ENCODE results near the gene TTC33. TPM values are rescaled to one million over a fixed set of nuclear protein-coding genes. Genes with fewer than 3 reads are reported as not detected.
"Not testable (repeated sequence)": the region's sequence is repeated elsewhere in the genome, so short reads cannot be mapped to it uniquely, and the experiment has no call there.

The TTC33 gene
- total RNA-seq, 1 donor from 2014 or later: 14.8 TPM

DNA sequence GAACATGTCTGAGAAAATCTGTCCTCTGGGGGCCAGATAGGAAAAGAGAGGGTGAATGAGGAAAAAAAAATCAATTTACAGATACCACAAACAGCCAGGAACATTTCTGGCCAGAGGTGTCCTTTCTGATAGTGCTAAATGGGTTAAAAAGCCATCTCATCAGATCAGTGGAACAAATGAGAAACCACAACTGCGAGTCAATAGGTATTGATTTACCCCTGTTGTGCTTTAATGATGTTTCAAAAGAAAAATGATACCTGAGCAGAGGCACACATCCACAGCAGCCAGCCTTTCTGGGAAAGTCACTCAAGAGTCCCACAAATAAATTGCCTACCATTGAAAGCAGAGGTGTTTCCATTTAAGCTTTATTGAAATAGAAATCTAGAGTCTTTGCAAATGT is 155.4 kb downstream of the TTC33 start:
- intact Hi-C loops (cut with micrococcal nuclease): no loop called here
- DNase-seq: no peak
- ATAC-seq: no peak

GRCh38 chr5:40599676-40600075 is 156.1 kb downstream of the TTC33 start:
- ATAC-seq: no peak
- DNase-seq: no peak
- intact Hi-C loops (cut with micrococcal nuclease): no loop called here

DNA sequence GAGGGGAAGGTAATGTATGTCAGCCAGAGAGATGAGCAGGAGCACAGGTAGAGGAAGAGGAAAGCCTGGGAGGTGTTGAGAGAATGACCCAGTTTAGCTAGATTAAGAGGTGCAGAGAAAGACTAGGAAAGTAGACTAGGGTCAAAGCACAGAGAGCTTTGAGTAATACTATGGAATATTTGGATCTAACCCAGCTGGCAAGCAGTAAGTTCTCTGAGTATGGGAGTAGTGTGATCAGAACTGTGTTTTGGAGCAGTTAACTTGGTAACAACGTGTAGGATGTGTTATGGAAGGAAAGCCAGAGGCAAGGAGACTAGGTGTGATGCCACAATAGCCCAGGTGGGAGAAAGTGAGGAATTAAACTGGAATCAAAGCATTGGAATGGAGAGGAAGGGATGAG is 160.9 kb downstream of the TTC33 start:
- intact Hi-C loops (cut with micrococcal nuclease): no loop called here
- DNase-seq: no peak
- ATAC-seq: no peak

DNA sequence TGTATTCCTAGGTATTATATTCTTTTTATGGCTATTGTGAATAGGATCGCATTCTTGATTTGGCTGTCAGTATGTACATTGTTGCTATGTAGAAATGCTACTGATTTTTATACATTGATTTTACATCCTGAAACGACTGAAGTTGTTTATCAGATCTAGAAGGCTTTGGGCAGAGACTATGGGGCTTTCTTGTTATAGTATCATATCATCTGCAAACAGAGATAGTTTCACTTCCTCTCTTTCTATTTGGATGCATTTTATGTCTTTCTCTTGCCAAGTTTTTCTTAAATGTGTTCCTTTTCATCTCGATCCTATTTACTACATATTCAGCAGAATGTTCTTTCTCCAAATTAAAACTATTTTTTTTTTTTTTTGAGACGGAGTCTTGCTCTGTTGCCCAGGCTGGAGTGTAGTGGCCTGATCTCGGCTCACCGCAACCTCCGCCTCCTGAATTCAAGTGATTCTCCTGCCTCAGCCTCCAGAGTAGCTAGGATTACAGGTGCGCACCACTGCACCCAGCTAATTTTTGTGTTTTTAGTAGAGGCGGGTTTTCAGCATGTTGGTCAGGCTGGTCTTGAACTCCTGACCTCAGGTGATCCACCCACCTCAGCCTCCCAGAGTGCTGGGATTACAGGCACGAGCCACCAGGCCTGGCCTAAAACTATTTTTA is 163.9 kb downstream of the TTC33 start:
- ATAC-seq; intact Hi-C loops (cut with micrococcal nuclease); DNase-seq: not testable (repeated sequence)

DNA sequence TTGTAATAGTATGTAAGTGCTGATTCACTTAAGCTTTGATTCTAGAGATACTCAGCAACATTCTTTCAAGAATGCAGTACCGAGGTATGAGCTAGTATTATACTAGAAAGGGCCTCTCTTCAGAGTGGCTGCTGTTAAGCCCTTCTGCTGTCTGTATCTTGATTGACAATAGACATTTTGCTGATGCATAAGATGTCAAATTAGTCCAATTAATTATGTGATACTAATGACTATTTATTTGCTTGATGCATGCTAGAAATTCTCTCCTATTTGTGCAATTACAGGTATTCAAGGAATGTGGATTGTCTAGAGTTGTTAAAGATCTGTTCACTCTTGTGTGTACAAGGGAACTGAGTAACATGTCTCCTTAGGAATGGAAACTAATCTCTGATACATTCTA is 168.4 kb downstream of the TTC33 start:
- intact Hi-C loops (cut with micrococcal nuclease): no loop called here

DNA sequence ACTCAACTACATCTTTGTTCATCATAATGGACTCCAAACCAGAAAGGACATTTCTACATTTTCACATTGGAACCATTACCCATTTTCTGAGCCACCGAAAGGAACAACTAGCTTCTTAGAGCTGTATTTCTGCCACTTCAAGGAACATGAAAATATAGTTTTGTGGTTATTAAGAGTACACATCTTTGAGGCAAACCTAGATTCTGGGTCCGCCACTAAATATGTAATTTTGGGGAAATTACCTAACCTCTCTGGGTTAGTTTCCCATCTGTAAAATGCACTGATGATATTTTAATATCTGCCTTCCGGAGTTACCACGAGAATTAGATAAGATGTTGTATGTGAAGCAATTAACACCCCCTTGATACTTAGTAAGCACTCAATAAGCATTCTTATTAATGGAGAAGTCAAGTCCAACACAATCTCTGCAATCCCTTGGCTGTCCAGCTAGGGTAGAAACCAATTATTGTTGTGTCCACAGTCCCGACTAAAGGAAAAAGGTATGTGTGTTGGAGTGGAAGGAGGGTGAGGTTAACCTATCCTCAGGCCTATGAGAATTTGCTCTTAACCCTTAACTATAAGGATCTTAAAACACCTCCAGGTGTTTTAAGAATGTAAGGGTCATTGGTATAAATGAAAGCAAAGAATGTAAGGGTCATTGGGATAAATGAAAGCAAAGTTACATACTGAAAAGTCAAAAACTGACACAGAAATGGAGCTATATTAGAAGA is 170.1 kb downstream of the TTC33 start:
- DNase-seq: no peak

More for the DNA sequence above, 168.4 kb downstream of the TTC33 start:
- ATAC-seq: no peak
- DNase-seq: no peak

DNA sequence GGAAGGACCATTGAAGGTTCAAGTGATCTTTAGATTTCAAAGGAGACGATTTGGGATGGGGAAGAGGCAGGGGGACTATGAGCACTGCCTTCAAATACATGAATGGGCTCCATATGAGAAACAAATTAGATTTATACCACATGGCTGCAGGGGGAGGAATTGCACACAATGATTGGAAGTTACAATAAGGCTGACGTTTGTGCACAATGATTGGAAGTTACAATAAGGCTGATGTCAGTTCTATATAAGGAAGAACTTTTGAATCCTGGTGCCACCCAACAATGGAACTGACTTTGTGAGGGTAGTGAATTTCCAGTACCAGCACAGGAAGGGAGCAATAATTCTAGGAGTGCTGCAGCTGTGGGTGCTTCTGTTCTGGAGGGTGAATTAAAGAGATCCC is 171.7 kb downstream of the TTC33 start:
- intact Hi-C loops (cut with micrococcal nuclease): no loop called here
- DNase-seq (no peak), ATAC-seq (no peak)

More for the DNA sequence above, 170.1 kb downstream of the TTC33 start:
- intact Hi-C loops (cut with micrococcal nuclease): no loop called here
- ATAC-seq: no peak

DNA sequence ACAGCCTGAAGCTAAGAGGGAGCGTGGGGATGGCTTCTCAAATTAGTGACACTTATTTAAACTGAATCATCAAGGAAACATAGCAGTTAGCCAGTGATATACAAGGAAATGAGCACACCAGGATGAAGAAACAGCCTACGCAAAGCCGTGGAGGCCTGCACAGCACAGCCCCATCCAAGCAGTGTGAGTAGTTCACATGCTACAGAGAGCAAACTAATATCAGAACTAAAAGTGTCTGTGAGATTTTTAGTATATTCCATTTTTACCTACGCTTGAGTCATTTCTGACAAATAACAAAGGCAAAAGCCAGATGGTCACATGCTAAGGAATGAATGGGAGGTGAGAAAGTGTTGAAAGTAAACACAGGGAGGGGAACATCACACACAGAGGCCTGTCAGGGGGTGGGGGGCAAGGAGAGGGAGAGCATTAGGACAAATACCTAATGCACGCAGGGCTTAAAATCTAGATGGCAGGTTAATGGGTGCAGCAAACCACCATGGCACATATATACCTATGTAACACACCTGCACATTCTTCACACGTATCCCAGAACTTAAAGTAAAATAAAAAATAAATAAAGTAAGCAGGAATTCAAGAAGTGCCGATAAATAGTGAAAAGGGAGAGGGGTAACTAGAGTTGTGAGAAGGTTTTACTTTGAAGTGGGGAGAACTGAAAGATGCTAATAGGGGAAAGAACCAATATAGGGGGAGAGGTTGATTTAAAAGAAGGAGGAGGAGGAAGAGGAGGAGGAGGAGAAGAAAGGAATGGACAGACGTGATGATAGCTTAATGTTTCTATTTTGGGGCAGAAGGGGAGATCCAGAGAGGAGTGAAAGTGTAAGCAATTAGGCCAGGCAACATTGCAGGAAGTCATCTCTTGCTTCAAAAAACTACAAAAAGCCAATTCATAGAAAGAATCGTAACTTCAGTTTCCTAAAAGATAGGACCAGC is 177.0 kb downstream of the TTC33 start:
- ATAC-seq (peak; percentile 80), DNase-seq (no peak)
- intact Hi-C loops (cut with micrococcal nuclease): no loop called here

DNA sequence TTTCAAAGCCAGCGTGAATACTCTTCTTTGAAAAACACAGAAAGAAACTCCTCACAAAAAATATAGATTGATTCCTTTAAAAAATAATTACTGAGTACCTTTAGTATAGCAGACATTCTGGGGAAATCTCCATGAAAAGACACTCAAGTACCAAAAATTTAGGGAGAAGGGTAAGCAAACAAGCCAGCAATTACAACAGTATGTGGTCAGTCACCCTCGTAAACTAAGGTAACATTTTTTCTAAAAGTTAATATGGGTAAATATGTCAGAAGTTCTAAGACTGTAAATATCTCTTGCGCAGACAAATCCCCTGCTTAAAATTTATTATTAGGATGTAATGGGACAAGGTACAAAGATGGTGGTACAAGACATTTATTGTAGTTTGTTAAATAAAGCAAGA is 178.0 kb downstream of the TTC33 start:
- intact Hi-C loops (cut with micrococcal nuclease): no loop called here

DNA sequence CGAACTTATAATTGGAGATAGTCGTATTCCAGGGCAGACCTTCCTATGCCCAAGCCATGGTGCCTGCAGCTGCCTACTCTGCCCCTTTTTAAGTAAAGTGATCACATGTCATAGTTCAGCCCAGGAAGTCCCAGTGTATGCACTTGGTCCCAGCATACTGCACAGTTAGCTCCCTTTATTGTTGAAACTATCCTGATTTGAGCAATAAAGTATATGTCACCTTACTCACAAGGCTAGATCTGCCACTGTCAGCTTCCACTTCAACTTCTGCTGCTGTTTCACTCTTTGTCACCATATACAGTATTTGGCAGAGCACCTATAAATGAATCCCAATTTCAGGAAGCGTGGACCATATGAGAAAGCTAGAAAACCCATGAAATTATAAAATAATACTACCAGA is 179.8 kb downstream of the TTC33 start:
- intact Hi-C loops (cut with micrococcal nuclease): no loop called here
- no peak for DNase-seq
- ATAC-seq: no peak

More for the DNA sequence above, 178.0 kb downstream of the TTC33 start:
- DNase-seq (no peak), ATAC-seq (no peak)

DNA sequence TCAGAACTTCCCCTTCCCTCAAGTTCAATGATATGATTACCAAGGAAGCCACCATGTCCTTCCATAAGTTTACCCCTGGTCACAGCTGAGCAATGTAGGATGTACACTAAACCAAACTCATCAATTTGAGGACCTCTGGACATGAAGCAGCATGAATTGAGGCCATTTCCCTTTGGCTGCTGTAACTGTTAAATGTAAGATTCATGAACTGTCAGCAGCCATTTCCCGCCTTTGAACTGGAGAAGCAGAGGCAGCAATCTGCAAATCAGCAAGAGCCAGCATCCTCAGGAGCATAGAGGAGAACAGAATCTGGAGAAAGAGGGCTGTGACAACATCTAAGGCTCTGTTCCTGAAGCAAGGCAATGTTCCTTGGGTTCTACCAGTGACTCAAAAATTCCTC is 180.3 kb downstream of the TTC33 start:
- intact Hi-C loops (cut with micrococcal nuclease): no loop called here
- DNase-seq: no peak

GRCh38 chr5:40572937-40573336 is 182.8 kb downstream of the TTC33 start:
- DNase-seq (peak; percentile 23), ATAC-seq (peak; percentile 91)
- intact Hi-C loops (cut with micrococcal nuclease): no loop called here

More for the DNA sequence above, 180.3 kb downstream of the TTC33 start:
- ATAC-seq: no peak

- no peak for DNase-seq
- peak; percentile 65 for ATAC-seq
- intact Hi-C loops (cut with micrococcal nuclease): no loop called here
Observed at GRCh38 chr5:40572391-40572790, 183.4 kb downstream of the TTC33 start.

- ATAC-seq: no peak
- intact Hi-C loops (cut with micrococcal nuclease): no loop called here
- DNase-seq: no peak
Observed at GRCh38 chr5:40571729-40572128, 184.0 kb downstream of the TTC33 start.

DNA sequence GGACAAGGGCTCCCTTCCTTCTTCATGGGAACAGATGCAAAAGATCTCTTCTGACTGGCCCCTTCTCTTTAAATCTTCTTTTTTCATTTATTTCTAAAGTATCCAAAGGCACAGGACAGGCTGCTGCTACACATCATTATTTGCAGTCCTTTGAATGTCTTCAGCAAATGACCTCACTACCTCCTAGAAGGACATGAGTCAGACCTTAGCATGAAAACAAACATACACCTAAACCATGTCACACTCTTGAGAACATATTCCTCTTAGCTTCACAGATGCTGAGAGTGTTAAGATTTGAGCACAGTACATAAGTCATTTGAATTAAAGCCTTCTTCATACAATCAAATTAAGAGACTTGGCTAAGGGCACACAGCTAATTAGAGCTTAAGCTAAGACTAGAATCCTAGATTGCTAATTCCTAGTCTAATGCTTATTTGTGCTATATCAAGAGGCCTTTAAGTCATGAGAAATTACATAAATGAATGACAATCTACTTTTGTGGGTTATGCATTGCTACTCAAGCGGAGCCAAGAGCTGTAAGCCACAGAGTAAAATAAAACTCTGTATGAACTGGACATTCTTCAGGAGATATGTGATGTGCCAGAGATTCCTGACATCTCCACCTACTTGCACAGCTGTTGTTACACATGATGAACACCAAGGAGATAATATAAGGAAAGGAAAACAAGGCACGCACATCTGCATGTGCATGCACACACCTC is 185.2 kb downstream of the TTC33 start:
- no peak for DNase-seq
- intact Hi-C loops (cut with micrococcal nuclease): no loop called here
- ATAC-seq: peak; percentile 58

- ATAC-seq: peak; percentile 41
- intact Hi-C loops (cut with micrococcal nuclease): no loop called here
Observed at GRCh38 chr5:40569546-40570270, 186.1 kb downstream of the TTC33 start.

GRCh38 chr5:40568548-40568947 is 187.2 kb downstream of the TTC33 start:
- ATAC-seq: no peak
- intact Hi-C loops (cut with micrococcal nuclease): no loop called here
- no peak for DNase-seq

More at GRCh38 chr5:40569546-40570270, 186.1 kb downstream of the TTC33 start:
- no peak for DNase-seq

DNA sequence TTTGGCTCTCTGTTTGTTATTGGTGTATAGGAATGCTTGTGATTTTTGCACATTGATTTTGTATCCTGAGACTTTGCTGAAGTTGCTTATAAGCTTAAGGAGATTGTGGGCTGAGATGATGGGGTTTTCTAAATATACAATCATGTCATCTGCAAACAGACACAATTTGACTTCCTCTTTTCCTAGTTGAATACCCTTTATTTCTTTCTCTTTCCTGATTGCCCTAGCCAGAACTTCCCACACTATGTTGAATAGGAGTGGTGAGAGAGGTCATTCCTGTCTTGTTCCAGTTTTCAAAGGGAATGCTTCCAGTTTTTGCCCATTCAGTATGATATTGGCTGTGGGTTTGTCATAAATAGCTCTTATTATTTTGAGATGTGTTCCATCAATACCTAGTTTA is 192.6 kb downstream of the TTC33 start:
- intact Hi-C loops (cut with micrococcal nuclease); ATAC-seq; DNase-seq: not testable (repeated sequence)

All from left ventricle myocardium superior (tissue), 1 donor.